Measurements from ENCODE around the gene TVP23A.
"Not testable (repeated sequence)": the region's sequence is repeated elsewhere in the genome, so short reads cannot be mapped to it uniquely, and the experiment has no call there.

TVP23A gene

GRCh38 chr16:10835281-10835931 is 16.8 kb upstream of the TVP23A start:
- Histone ChIP-seq H3K4me1 (ENCODE audit: control insufficient read depth, insufficient read depth, low read length) (no peaks in the 10 kb centered on the region), H3K27ac (ENCODE audit: low read length) (no peak overlapping the region), H3K36me3 (ENCODE audit: control insufficient read depth in 2 of 2, insufficient read depth in 2 of 2, low read length in 2 of 2) (no peaks in the 10 kb centered on the region), H3K9me3 (ENCODE audit: control insufficient read depth in 2 of 2, low read length in 2 of 2) (no peaks in the 10 kb centered on the region), H3K4me3 (ENCODE audit: low read length in 2 of 2) (no peak overlapping the region), H3K27me3 (ENCODE audit: control insufficient read depth in 1 of 2, insufficient read depth in 2 of 2, low read length in 2 of 2) (no peaks in the 10 kb centered on the region), H3K9ac (ENCODE audit: low read length in 2 of 2) (no peak overlapping the region)

GRCh38 chr16:10834766-10835165 is 16.2 kb upstream of the TVP23A start:
- H3K4me3 ChIP-seq (ENCODE audit: low read length in 2 of 2) = no peak overlapping the region

GRCh38 chr16:10834130-10834529 is 15.5 kb upstream of the TVP23A start:
- no peak overlapping the region for H3K9ac ChIP-seq (ENCODE audit: low read length in 2 of 2)
- peaks cover 4% of the 10 kb centered on the region for H3K4me1 ChIP-seq (ENCODE audit: control insufficient read depth, insufficient read depth, low read length)
- H3K9me3 ChIP-seq (ENCODE audit: control insufficient read depth in 2 of 2, low read length in 2 of 2) = no peaks in the 10 kb centered on the region
- no peaks in the 10 kb centered on the region for H3K27me3 ChIP-seq (ENCODE audit: control insufficient read depth in 1 of 2, insufficient read depth in 2 of 2, low read length in 2 of 2)
- no peaks in the 10 kb centered on the region for H3K36me3 ChIP-seq (ENCODE audit: control insufficient read depth in 2 of 2, insufficient read depth in 2 of 2, low read length in 2 of 2)
- no peak overlapping the region for H3K4me3 ChIP-seq (ENCODE audit: low read length in 2 of 2)
- H3K27ac ChIP-seq (ENCODE audit: low read length) = no peak overlapping the region

More at GRCh38 chr16:10834766-10835165, 16.2 kb upstream of the TVP23A start:
- no peaks in the 10 kb centered on the region for H3K4me1 ChIP-seq (ENCODE audit: control insufficient read depth, insufficient read depth, low read length)
- no peak overlapping the region for H3K27ac ChIP-seq (ENCODE audit: low read length)
- no peak overlapping the region for H3K9ac ChIP-seq (ENCODE audit: low read length in 2 of 2)
- H3K9me3 ChIP-seq (ENCODE audit: control insufficient read depth in 2 of 2, low read length in 2 of 2) = no peaks in the 10 kb centered on the region
- H3K27me3 ChIP-seq (ENCODE audit: control insufficient read depth in 1 of 2, insufficient read depth in 2 of 2, low read length in 2 of 2) = no peaks in the 10 kb centered on the region
- H3K36me3 ChIP-seq (ENCODE audit: control insufficient read depth in 2 of 2, insufficient read depth in 2 of 2, low read length in 2 of 2) = no peaks in the 10 kb centered on the region

- no peak overlapping the region for H3K27ac ChIP-seq (ENCODE audit: low read length)
- H3K9ac ChIP-seq (ENCODE audit: low read length in 2 of 2) = no peak overlapping the region
- no peaks in the 10 kb centered on the region for H3K36me3 ChIP-seq (ENCODE audit: control insufficient read depth in 2 of 2, insufficient read depth in 2 of 2, low read length in 2 of 2)
- no peaks in the 10 kb centered on the region for H3K9me3 ChIP-seq (ENCODE audit: control insufficient read depth in 2 of 2, low read length in 2 of 2)
- no peaks in the 10 kb centered on the region for H3K27me3 ChIP-seq (ENCODE audit: control insufficient read depth in 1 of 2, insufficient read depth in 2 of 2, low read length in 2 of 2)
- H3K4me1 ChIP-seq (ENCODE audit: control insufficient read depth, insufficient read depth, low read length) = peaks cover 13% of the 10 kb centered on the region
- no peak overlapping the region for H3K4me3 ChIP-seq (ENCODE audit: low read length in 2 of 2)
Observed at GRCh38 chr16:10833271-10833670, 14.7 kb upstream of the TVP23A start.

- H3K36me3 ChIP-seq (ENCODE audit: control insufficient read depth in 2 of 2, insufficient read depth in 2 of 2, low read length in 2 of 2) = no peaks in the 10 kb centered on the region
- no peaks in the 10 kb centered on the region for H3K9me3 ChIP-seq (ENCODE audit: control insufficient read depth in 2 of 2, low read length in 2 of 2)
- no peaks in the 10 kb centered on the region for H3K27me3 ChIP-seq (ENCODE audit: control insufficient read depth in 1 of 2, insufficient read depth in 2 of 2, low read length in 2 of 2)
- no peak overlapping the region for H3K4me3 ChIP-seq (ENCODE audit: low read length in 2 of 2)
- H3K27ac ChIP-seq (ENCODE audit: low read length) = no peak overlapping the region
- H3K4me1 ChIP-seq (ENCODE audit: control insufficient read depth, insufficient read depth, low read length) = peaks cover 22% of the 10 kb centered on the region
- no peak overlapping the region for H3K9ac ChIP-seq (ENCODE audit: low read length in 2 of 2)
Observed at GRCh38 chr16:10831894-10832886, 13.6 kb upstream of the TVP23A start.

GRCh38 chr16:10830240-10830639 is 11.6 kb upstream of the TVP23A start:
- H3K9ac ChIP-seq (ENCODE audit: low read length in 2 of 2) = not testable (repeated sequence)
- peaks cover 22% of the 10 kb centered on the region for H3K4me1 ChIP-seq (ENCODE audit: control insufficient read depth, insufficient read depth, low read length)

GRCh38 chr16:10829390-10830098 is 10.9 kb upstream of the TVP23A start:
- Histone ChIP-seq H3K9ac (ENCODE audit: low read length in 2 of 2) (peak overlapping the region in 1 of 2 donors; percentile 16), H3K27ac (ENCODE audit: low read length) (peak overlapping the region; percentile 92), H3K4me3 (ENCODE audit: low read length in 2 of 2) (peak overlapping the region in 1 of 2 donors; percentile 60), H3K4me1 (ENCODE audit: control insufficient read depth, insufficient read depth, low read length) (peaks cover 22% of the 10 kb centered on the region)
- H3K36me3 ChIP-seq (ENCODE audit: control insufficient read depth in 2 of 2, insufficient read depth in 2 of 2, low read length in 2 of 2); H3K27me3 ChIP-seq (ENCODE audit: control insufficient read depth in 1 of 2, insufficient read depth in 2 of 2, low read length in 2 of 2); H3K9me3 ChIP-seq (ENCODE audit: control insufficient read depth in 2 of 2, low read length in 2 of 2): not testable (repeated sequence)

More at GRCh38 chr16:10830240-10830639, 11.6 kb upstream of the TVP23A start:
- not testable (repeated sequence) for H3K27me3 ChIP-seq (ENCODE audit: control insufficient read depth in 1 of 2, insufficient read depth in 2 of 2, low read length in 2 of 2); H3K9me3 ChIP-seq (ENCODE audit: control insufficient read depth in 2 of 2, low read length in 2 of 2); H3K36me3 ChIP-seq (ENCODE audit: control insufficient read depth in 2 of 2, insufficient read depth in 2 of 2, low read length in 2 of 2); H3K4me3 ChIP-seq (ENCODE audit: low read length in 2 of 2)
- peak overlapping the region; percentile 92 for H3K27ac ChIP-seq (ENCODE audit: low read length)

- H3K9ac ChIP-seq (ENCODE audit: low read length in 2 of 2) = peak overlapping the region; percentile 5 to 84
Observed at GRCh38 chr16:10828851-10829366, 10.3 kb upstream of the TVP23A start.

GRCh38 chr16:10827691-10828341 is 9.2 kb upstream of the TVP23A start:
- peak overlapping the region; percentile 92 for H3K27ac ChIP-seq (ENCODE audit: low read length)
- peaks cover 22% of the 10 kb centered on the region for H3K4me1 ChIP-seq (ENCODE audit: control insufficient read depth, insufficient read depth, low read length)
- no peaks in the 10 kb centered on the region for H3K9me3 ChIP-seq (ENCODE audit: control insufficient read depth in 2 of 2, low read length in 2 of 2)
- peak overlapping the region; percentile 42 to 60 for H3K4me3 ChIP-seq (ENCODE audit: low read length in 2 of 2)
- H3K36me3 ChIP-seq (ENCODE audit: control insufficient read depth in 2 of 2, insufficient read depth in 2 of 2, low read length in 2 of 2) = no peaks in the 10 kb centered on the region
- H3K9ac ChIP-seq (ENCODE audit: low read length in 2 of 2) = peak overlapping the region; percentile 68 to 84
- H3K27me3 ChIP-seq (ENCODE audit: control insufficient read depth in 1 of 2, insufficient read depth in 2 of 2, low read length in 2 of 2) = no peaks in the 10 kb centered on the region

More at GRCh38 chr16:10828851-10829366, 10.3 kb upstream of the TVP23A start:
- Histone ChIP-seq H3K4me3 (ENCODE audit: low read length in 2 of 2) (peak overlapping the region; percentile 42 to 60), H3K9me3 (ENCODE audit: control insufficient read depth in 2 of 2, low read length in 2 of 2) (no peaks in the 10 kb centered on the region), H3K27ac (ENCODE audit: low read length) (peak overlapping the region; percentile 92), H3K36me3 (ENCODE audit: control insufficient read depth in 2 of 2, insufficient read depth in 2 of 2, low read length in 2 of 2) (no peaks in the 10 kb centered on the region), H3K27me3 (ENCODE audit: control insufficient read depth in 1 of 2, insufficient read depth in 2 of 2, low read length in 2 of 2) (no peaks in the 10 kb centered on the region), H3K4me1 (ENCODE audit: control insufficient read depth, insufficient read depth, low read length) (peaks cover 22% of the 10 kb centered on the region)

Measured in stomach smooth muscle (tissue), 2 donors.